ENCODE results near the gene GLRA1.
A peak's percentile ranks its signal among the peaks of the same experiment; 100 is the strongest.

The GLRA1 gene

GRCh38 chr5:151924564-151925301 lies at the start of gene GLRA1:
Gene GLRA1 (minus strand): TSS chr5:151924851. CDS start chr5:151924549, 302 bp downstream.
- DNase-seq: peak in 24 of 58 donors; percentile 1 to 30 (median 10)

DNA sequence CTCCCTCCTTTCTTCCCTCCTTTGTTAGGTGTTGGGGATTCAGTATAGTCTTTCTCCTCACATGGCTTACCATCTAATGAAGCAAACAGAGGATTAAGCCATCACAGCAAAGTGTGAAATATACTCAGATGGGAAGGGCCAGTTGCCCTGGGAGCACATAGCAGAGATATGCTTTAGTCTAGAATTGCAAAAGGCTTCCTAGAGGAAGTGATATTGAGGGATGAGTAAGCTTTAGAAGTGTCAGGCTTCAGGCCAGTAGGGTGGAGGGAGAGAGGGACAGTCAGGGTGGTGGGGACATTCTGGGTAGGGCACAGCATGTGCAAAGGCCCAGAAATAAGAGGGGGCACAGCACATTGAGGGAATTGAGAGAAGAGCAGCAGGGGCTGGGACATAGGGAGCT lies 46.2 kb upstream of the GLRA1 start:
- no peak for DNase-seq

DNA sequence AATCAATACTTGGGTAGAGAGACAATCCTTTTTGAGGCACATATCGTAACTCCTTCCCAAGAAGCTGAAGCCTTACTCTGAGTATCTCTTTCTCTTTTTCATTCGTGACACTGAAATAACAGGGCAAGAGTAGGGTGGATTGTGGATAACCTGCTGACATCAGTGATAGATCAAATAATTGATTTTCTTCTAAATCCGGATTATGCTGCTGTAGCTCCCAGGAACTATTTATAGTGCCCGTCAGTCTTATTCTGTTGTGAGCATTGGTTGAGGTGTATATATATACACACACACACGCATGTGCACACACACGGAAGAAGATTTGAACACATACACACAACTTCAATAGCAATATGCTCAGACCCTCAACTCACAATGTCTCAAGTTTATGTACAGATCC lies 43.2 kb upstream of the GLRA1 start:
- no peak for DNase-seq

GRCh38 chr5:151966046-151966445 lies 41.4 kb upstream of the GLRA1 start:
- DNase-seq: no peak

DNA sequence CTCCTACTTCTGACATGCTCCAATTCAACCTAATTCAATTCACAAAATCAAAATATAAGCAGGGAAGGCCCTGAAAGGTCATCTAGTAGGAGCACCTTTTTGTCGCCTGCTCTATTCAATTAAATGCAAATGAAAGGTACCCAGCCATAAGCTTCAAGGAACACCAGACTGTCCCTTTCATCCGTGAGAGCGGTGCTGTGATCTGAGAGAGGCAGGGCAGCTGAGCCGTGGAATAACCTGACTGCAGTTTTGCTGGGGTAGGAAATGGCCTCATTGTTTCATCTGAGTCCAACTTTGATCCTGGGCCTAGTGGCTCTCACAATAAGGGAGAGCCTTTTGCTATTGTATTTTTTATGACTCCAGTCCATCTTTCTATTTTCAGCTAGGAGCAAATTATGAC lies 39.8 kb upstream of the GLRA1 start:
- DNase-seq: no peak

GRCh38 chr5:151961557-151961956 lies 36.9 kb upstream of the GLRA1 start:
- DNase-seq: no peak

DNA sequence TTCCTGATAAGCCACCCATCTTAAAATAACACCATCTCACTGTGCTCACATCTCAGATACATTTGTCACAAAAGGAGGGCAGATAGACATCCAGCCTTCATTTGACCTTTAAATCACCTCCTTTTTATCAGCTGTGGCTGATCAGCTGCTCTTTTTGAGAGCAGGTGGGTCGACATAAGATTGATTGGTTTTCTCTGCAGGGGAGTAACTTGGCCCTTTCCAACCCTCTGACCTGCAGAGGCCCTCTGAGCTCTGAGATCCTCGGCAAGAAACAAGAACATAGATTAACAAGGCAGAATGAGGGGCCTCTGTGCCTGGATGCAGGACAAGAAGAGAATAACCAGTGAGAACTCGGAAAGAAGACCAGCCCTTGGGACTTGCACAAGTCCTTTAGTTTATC lies 33.5 kb upstream of the GLRA1 start:
- DNase-seq: no peak

GRCh38 chr5:151956725-151957124 lies 32.1 kb upstream of the GLRA1 start:
- no peak for DNase-seq

DNA sequence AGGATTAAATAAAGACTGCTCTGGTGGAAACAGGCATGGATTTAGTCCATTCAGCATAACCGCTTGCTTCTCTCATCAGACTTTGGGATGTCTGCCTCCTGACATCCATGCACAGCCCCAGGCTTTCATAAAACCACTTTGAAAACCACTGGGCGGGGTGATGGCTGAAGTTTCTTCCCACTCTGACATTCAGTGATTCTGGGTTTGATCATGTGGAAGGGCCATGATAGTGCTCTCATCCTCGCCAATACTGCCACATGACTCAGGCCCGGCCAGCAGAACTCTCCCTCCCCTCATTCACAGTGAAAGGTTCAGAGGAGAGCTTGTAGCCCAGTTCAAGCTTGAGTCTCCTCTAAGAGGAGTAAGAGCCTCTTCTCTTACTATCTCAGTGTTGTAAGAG lies 29.6 kb upstream of the GLRA1 start:
- no peak for DNase-seq

DNA sequence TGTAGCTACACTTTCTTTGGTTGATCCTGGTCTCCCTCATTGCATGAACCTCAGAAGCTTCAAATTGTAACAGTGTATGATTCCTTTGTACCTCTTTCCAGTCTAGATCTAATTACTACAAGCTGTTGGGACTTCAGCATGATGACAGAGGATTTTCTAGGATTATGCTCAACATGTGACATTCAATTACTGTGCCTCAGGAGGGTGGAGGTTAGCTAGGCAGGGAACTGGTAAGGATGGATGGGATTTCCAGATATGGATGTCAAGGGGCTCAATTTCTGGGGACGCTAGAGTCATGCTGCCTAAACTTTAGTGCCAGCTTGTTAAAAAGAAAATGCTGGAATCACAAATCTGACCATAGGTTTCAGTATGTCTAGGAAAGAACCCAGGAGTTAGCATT lies 29.2 kb upstream of the GLRA1 start:
- no peak for DNase-seq

DNA sequence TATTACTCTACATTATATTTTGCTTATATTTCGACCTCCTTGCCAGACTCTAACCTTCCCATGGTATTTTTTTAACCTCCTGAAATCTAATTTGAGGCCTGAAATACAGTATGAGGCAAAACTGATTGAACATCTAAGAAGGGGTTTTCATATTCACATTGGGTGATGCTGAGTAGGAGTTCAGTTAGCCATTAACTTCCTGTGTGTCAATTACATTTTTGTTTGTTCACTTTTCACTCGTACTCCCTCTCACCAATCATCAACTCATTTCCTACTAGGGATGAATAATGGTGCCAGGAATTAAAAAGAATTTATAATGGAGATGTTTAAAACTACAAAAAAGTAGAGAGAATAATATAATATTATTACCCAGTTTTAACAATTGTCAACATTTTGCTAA lies 27.6 kb upstream of the GLRA1 start:
- no peak for DNase-seq

- no peak for DNase-seq
These were observed 26.1 kb upstream of the GLRA1 start for GRCh38 chr5:151950706-151951105.

GRCh38 chr5:151949701-151950308 lies 25.2 kb upstream of the GLRA1 start:
- DNase-seq: peak in 1 of 58 donors; percentile 1

DNA sequence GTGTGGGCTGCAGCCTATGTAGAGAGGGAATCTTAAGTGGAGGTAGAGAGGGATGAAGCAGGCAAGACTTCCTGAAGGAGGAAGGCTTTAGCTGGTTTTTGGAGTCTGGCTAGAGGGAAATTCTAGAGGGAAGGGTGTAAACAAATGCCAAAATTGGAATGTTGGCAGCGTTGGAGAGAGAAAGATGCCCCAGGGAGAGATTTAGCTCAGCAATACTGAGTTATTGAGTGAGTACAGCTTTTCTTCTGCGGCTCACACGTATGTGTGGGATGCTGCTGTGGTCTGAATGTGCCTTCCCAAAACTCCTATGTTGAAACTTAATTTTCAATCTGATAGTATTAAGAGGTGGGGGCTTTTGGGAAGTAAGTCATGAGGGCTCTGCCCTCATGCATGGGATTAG lies 24.5 kb upstream of the GLRA1 start:
- DNase-seq: no peak

GRCh38 chr5:151947931-151948608 lies 23.4 kb upstream of the GLRA1 start:
- DNase-seq: no peak

- DNase-seq: no peak
These were observed 13.2 kb upstream of the GLRA1 start for GRCh38 chr5:151937851-151938250.

DNA sequence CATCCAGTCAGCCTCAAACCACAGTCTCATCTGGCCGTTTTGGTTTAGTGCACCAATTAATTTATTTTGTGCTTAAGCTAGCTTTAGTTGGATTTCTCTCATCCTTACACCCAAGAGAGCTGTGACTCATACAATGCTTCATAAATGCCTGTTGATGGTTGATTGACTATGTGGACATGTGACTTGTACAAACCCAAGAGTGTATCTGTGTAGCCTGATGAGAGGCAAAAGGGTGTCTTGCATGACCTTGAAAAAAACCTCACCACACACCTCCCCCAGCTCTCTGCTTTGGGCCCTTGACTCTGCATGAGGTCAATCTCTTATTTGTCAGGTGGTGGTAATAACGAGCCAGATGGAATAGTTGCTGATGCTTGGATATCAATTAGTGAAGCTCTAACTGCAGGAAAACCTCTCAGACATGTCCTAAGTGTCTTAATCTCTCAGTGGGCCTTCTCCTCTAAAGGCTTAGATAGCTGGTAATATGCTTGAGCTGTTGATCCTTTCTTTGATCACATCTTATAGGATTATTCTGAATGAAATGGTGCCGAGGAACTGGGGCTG lies 10.6 kb upstream of the GLRA1 start:
- DNase-seq: no peak

DNA sequence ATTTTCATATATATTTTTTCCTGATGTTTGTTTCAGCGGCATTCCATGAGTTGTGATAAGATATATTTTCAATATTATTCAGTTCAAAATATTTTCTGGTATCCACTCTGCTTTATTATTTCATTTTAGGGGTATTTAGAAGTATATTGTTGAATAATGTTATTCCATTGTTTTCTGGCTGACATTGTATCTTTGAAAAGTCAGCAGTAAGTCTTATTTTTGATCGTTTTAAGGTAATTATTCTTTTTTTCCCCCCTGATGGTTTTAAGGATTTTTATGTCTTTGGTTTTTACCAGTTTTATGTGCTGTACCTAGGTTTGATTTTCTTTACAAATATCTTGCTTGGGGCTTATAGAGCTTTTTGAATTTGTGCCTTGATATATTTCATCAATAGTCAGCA lies 6.6 kb upstream of the GLRA1 start:
- no peak for DNase-seq

- DNase-seq: no peak
These were observed 1.5 kb upstream of the GLRA1 start for GRCh38 chr5:151926188-151926587.

- DNase-seq: peak in 18 of 58 donors; percentile 5 to 46 (median 18)
These were observed 689 bp upstream of the GLRA1 start for GRCh38 chr5:151925340-151925739.

DNA sequence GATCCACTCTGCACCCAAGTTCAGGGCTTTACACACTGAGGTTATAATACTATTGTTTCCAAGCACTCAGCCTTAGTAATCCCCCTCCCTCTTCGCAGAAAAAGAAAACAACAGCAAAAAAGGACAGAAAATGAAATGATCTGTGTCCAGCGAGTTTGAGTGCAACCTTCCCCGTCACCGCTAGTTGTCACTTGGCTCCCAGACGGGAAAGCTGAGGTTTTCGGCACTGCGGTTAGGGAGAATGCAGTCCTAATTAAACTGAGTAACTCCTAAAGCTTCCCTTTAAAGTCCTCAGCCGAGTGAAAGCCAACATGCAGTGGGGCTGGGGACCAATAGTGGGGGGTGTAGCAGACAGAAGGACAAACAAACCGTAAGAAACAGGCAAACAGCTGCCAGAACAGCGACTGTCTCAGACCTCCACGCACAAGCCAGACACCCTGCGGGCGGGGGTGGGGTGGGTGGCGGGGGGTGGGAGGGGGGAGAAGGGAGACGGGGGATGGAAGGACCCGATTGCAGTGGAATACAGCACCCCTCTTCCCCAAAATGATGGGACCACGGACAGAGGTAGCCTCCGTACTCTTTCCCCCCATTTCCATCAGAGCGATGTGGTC lies 680 bp downstream of the GLRA1 start:
- peak in 20 of 58 donors; percentile 1 to 38 (median 8) for DNase-seq

GRCh38 chr5:151921916-151922315 lies 2.7 kb downstream of the GLRA1 start:
- no peak for DNase-seq

Data from anterior cingulate cortex (tissue), 58 donors.